Stimulated activated CD8-positive, alpha-beta memory T cell treated with anti-CD3 and anti-CD28 coated beads, Interleukin-15, amount 100 ng/mL, for 1 hour (primary cell): ENCODE measurements around the gene STAT4.

ENCODE experiments used
- DNase-seq: peaks from one replicate; pipeline ENCODE4 v3.0.0-alpha.2; 2020; ENCODE audit warnings: low read depth

The STAT4 gene

GRCh38 chr2:191014653-191015020 is 136.2 kb downstream of the STAT4 start:
- no peak for DNase-seq

DNA sequence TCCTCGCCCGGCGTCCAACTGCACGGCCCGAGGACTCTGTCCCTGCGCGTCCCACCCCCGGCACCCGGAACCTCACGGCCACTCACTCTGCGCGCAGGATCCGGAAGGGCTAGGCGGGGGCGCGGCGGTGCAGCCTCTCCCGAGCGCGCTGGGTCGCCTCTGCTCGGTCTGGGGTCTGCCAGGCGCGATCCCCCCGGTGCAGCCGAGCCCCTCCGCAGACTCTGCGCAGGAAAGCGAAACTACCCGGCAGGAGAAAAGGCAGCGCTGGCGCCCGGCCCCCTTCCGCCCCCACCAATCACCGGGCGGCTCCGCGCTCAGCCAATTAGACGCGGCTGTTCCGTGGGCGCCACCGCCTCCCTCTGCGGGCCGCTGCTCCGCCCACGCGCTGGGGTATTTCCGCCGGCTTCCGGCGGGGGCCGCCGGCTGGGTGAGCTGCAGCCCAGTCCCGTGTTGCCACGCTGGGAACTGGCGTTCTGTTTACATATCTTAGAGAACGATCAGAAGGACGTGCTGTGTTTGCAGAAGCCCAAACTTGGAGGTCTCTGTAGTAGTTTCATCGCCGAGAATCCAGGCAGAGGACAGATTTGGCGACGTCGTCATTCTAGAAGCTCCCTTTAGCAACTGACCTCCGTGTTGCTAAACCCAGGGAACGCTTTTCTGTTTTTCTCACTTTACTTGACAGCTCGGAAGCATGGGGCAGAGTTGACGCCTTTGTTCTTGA is 136.7 kb downstream of the STAT4 start, which contains the start of gene STAT1:
Gene STAT1, minus strand, starts transcription at position 240 of the 721 bp plus-strand sequence. CDS start 4,168 bp downstream, outside the sequence.
- peak; percentile 92 for DNase-seq

GRCh38 chr2:191013682-191013931 is 137.2 kb downstream of the STAT4 start:
- no peak for DNase-seq

DNA sequence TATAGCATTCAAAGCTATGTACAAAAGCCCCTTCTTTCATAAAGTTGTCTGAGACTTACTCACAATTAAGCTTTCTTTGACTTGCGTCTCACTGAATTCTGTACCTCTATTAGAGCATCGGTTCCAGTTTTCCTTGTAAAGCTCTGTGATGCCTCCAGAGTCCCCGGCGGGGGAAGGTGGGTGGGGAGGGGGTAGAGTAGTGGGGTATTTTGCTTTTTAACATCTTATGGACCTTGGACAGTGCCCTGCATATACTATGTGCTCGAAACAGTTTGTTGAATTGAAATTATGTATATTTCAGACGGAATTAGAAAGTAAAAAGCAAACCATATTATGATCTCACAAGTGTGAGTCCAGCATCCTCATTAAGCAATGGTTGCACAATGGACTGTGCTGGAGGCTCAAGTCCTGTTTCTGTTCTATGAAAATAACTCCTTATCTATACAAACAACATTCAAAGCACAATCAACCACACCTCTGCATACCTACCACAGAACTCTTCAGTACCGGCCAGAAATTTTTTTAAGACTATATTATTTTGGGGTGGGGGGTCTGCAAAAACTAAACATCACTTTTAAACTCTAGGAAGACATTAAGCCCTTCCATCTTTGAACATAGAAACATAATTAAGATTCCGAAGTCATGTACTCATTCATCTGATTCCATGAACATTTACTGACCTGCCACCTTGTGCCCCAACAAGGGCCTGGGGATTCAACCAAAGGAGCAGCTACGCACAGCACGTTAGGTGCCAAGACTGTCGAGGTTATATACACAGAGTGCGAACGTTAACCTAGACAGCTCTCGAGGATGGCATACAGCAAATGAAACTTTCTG is 137.7 kb downstream of the STAT4 start:
- DNase-seq, result no peak

DNA sequence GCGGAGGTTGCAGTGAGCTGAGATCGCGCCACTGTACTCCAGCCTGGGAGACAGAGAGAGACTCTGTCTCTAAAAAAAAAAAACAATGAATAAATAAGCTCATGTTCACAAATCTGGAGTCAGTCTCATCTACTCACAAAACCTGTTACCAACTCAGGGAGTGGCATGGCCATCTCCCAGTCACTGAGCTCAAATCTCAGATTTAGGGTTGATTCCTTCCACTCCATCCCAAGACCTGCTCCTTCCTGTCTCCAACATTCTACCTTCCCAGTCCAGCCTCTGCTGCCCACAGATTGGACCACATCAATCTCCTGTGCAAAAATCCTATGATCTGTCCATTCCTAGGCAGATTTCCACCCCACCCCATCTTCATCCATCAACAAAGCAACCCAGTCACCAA is 138.4 kb downstream of the STAT4 start:
- DNase-seq, result no peak

DNA sequence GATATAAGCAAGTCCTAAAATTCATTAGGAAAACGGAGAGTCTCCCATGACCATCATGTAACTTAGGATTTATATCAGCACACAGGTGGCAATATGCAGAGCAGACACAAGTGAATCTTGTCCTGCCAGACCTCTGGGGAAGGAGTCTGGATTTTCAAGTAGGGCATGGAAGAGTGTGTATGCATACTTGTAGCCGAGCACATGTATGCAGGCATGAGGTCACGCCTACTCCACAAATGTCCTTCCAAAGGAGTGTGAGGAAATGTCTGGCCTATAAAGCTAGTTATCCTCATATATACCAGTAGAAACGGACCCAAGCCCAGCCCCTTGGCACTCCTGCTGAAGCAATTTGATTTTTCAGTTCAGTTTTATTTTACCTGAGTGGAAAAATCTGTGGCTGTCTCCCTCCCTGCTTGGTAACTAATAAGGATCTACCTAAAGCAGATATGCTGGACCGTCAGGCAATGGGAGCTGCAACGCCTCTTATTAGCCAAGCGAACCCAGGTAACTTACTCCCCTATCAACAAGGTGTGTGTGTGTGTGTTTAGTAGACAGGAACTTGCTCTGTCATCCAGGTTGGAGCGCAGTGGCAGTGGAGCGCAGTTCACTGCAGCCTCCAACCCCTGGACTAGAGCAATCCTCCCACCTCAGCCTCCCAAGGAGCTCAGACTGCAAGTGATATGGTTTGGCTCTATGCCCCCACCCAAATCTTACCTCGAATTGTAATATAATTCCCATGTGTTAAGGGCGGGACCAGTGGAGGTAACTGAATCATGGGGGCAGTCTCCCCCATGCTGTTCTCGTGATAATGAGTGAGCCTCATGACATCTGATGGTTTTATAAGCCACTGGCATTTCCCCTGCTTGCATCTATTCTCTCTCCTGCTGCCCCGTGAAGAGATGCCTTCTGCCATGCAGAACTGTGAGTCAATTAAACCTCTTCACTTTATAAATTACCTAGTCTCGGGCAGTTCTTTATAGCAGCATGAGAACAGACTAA is 139.6 kb downstream of the STAT4 start:
- DNase-seq, result no peak

- DNase-seq, result no peak
Observed at GRCh38 chr2:191009541-191010374, 141.0 kb downstream of the STAT4 start.

GRCh38 chr2:191008286-191008685 is 142.5 kb downstream of the STAT4 start:
- DNase-seq, result no peak

DNA sequence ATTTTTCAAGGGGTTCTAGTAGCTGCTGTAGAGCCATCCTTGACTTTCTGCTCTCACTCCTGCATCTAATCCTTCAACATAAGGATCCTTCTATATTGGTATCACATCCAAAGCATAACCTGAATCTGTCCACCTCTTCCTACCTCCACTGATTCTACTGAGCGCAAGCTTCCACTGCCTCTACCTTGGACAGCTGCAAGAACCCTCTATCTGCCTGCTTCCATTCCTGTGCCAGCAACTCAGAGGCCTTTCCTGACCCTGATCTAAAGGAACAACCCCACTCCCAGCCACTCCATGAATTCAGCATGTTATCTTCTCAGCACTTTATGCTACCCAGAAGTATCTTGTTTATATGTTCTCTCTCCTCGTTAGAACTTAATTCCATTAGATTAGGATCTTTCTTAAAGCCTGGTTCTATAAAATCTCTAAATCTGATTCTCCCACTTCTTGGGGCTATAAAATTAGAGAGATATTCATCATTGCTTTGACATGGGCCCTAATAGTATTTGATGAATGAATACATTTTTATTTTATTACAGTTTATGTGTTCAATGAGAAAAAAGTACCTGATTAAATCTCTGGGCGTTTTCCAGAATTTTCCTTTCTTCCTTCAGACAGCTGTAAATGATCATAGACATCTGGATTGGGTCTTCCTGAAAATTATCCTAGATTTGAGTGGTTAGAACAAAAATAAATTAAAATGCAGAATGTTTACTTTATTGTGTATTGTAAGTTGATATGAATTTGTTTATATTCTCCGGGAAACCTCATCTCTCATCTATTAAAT is 143.6 kb downstream of the STAT4 start:
- no peak for DNase-seq

- no peak for DNase-seq
Observed at GRCh38 chr2:191006297-191006696, 144.5 kb downstream of the STAT4 start.

GRCh38 chr2:191003405-191004309 is 147.1 kb downstream of the STAT4 start:
- no peak for DNase-seq

DNA sequence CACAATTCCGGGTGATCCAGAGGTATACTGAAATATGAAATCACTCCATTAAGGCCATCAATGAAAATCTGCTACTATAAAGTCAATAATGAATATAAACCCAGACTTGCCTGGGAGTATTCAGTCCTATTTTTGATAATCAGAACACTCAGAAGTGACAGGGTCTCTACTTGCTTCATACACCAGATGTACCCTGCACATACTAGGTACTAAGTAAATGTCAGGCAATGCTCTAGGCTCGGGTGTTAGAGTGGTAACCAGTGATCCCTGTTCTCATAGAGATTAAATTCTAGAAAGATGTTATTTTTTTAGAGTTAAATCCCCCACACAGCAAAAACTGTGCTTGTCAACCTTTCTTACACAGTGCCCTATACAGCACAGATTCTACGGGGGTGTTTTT is 149.2 kb downstream of the STAT4 start:
- no peak for DNase-seq

GRCh38 chr2:191001032-191001431 is 149.8 kb downstream of the STAT4 start:
- no peak for DNase-seq

DNA sequence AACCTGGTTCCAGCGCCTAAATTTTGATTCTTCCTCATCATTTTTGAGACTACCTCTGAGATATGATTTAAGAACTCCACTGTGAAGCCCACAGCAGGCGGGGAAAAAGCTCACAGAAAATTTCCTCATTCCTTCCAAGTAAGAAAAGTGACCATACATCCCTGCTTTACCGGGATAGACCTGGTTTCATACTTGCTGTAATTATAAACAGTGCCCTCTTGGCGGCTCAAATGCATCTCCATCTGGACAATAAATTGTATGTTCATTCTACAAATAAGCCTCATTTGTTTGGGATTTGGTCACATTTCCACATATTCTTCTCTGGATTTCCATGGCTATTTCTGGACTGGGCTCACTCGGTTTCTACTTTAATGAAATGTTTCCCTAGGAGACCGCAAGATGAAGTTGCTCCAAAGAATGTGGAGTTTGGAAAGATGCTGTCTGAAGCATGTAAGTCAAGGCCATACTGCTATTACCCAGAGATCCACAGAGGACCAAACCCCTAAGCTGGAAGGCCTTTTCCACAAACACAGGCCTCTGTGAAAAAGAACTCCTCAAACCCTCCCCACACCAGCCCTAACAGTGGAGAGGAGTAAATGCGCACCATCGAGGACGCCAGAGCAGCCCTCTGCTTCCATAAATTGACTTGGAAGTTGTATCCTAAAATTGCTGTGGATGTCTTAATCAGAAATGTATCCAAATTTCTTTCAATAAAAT is 150.7 kb downstream of the STAT4 start:
- DNase-seq, result no peak

DNA sequence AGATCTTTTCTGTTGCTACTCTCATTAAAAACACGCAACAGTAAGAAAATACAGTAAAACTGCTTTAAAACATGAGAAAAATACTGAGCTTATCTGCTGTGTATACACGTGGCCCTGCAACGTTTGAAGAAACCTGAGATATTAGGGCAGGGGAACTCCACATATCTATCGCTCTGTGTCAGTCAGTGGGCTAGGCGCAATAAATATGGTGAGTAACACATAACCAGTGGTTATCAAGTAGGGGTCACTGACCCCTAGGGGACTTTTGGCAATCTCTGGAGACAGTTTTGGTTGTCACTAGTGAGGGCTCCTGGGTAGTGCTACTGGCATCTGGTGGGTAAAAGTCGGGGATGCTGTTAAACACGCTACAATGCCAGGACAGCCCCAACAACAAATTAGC is 151.7 kb downstream of the STAT4 start:
- DNase-seq, result no peak

GRCh38 chr2:190997526-190998113 is 153.2 kb downstream of the STAT4 start:
- no peak for DNase-seq

- DNase-seq, result no peak
Observed at GRCh38 chr2:190996947-190997346, 153.8 kb downstream of the STAT4 start.

- no peak for DNase-seq
Observed at GRCh38 chr2:190996338-190996946, 154.4 kb downstream of the STAT4 start.
